PC-3 (cell line): ENCODE measurements around the gene SELENOI.

Experiments used
- CTCF ChIP-seq: fragments of 300-600 bp; sonication (generic); conservative IDR thresholded peaks from 2 replicates; pipeline ENCODE4 v1.5.1; 2017; ENCODE audit warnings: antibody characterized with exemption, low read depth, mild to moderate bottlenecking, low read length
- EZH2 ChIP-seq: fragments of 300-600 bp; sonication (generic); IDR thresholded peaks from one replicate; pipeline ENCODE4 v1.6.1; 2017; ENCODE audit warnings: antibody characterized with exemption, mild to moderate bottlenecking, low read length; ENCODE audit not compliant: unreplicated experiment
- EZH2phosphoT487 ChIP-seq: fragments of 300-600 bp; sonication (generic); IDR thresholded peaks from 2 replicates; pipeline ENCODE4 v1.6.1; 2018; ENCODE audit warnings: mild to moderate bottlenecking, antibody characterized with exemption, low read length, borderline replicate concordance

GRCh38 chr2:26432363-26432762 is 86.4 kb downstream of the SELENOI start:
- no peak for TF ChIP-seq EZH2
- no peak for TF ChIP-seq CTCF
- no peak for TF ChIP-seq EZH2phosphoT487
